NK-92 (cell line): ENCODE measurements around the gene CAPN10.
"Not testable (repeated sequence)": the region's sequence is repeated elsewhere in the genome, so short reads cannot be mapped to it uniquely, and the experiment has no call there.

Experiments
- DNase-seq: peaks from one replicate; lab custom pipeline; 2025; ENCODE audit not compliant: unreplicated experiment; lab: John Stamatoyannopoulos, UW

The CAPN10 gene

DNA sequence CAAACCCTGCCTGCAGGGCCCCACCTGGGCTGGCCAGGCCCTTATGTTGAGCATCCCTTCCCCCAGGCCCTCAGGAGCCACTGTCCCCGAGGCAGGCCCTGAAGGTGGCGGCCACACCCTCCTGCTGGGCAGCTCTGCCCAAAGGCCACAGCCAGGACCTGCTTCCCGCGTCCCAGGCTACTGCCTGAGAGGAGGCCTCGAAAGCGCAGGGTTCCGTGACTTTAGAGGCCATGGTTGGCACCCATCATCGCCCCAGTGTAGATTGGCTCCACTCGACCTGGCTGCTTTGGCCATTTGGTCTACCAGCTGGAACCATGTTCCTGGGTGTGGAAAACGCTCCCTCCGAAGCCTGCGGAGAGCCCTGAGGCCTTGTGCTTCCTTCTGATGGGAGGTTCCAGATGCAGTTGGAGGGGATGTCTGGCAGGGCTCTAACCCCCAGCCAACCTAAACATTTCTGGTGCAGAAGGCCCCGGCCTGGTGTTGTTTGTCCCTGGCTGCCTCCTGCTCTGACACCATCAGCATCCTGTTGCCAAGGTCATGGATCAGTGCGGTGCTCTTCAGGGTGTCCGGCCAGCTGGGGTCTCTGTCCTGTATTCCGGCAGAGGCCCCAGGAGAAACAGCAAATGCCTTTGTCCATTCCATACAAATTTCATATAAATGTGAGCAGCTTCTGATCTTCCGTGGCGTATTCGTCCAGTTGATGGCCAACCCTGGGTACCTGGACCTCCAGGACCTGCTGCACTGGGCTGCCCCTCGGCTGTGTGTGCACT, 14.7 kb downstream of the CAPN10 start:
- no peak for DNase-seq

DNA sequence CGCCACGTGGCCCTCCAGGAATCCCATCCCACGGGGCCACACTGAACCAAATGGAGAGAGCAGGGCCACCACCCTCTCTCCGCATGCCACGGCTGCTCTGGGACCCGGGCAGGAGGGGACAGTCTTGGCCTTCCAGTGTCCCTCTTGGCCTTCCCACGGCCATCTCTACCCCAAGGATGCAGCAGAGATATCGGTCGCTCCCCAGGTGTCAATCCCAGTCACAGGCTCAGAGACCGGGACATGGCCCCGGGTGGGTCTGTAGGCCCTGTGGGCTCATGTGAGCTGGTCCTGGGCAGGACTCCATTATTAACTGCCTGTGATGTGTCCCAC, 15.3 kb downstream of the CAPN10 start:
- DNase-seq: no peak

DNA sequence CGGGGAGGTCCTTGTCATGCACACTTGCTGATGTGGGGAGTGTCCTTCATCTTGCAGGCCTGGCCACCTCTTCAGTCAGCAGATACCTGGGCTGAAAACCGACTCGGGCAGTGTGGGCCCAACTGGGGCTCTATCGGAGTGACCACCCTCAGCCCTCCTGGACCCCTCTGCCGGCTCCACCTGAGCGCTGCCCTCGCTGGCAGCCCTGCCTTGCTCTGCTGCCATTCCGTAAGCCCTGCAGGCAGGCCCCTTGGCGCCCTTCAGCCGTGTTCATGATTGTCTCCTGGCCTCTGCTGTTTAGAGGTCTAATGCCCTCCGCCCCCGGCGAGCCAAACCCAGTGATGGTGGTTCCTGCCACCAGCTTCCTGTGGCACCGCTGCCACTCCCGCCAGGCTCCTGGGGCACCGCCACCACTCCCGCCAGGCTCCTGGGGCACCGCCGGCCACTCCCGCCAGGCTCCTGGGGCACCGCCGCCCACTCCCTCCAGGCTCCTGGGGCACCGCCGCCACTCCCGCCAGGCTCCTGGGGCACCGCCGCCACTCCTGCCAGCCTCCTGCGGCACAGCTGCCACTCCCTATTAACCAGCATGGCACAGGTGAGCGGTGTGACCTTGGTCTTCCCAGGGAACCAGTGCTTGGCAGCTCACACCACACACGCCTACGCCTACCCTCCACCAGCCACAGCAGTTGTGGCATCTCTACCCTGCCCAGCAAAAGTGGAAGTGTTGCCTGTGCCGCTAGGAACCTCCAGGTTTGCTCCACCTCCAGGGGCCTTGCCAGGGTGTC, 15.9 kb downstream of the CAPN10 start:
- DNase-seq: no peak

DNA sequence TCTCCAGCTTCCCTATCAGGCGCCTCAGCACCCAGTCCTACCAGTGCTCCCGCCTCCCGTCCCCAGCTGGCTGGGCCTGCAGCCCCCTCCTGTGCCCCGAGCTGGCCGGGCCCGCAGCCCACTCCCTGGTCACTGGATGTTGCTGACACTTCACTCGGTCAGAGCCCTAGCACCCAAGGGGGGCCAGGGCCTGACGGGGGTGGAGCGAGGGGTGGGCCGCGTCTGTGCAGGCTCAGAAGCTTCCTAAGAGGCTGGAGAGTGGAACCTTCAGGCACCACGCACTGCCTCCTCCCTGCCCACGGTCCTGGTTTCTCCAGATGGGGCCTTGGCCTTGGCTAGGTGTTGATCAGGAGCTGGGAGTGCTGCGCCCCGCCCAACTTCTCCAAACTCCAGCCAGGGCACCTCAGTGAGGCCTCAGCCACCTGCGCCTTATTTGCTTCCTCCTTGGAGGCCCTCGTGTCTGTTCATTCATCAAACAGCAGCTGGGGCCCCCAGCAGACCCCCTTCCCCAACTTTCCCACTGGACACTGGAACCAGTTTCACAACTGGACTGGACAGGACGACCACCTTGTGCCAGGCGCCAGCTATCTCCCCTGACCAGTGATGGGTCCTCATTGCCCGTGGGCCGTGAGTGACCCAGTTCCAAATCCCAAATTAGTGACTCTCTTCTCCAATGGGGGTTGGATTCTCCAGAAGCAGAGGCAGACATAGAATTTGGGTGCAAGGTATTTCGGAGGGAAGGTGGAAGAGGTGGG, 16.7 kb downstream of the CAPN10 start:
- DNase-seq: no peak

DNA sequence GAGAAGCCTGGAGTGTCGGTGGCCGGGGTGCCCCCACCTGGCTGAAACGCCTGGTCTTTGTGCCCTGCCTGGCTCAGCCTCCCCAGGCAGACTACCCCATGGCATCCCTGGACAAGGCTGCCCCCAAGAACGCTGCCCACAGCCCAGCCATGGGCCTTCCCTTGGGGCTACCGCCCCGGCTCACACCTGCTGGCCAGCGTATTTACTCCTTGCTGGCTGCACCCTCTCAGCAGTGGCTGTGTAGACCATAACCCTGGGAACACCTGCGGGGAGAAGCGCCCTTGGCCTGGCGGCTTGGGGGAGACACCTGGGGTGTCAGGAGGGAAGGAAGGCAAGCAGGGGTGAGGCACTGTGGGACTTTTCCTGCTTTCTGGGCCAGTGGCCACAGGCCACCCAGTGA, 17.3 kb downstream of the CAPN10 start:
- no peak for DNase-seq

DNA sequence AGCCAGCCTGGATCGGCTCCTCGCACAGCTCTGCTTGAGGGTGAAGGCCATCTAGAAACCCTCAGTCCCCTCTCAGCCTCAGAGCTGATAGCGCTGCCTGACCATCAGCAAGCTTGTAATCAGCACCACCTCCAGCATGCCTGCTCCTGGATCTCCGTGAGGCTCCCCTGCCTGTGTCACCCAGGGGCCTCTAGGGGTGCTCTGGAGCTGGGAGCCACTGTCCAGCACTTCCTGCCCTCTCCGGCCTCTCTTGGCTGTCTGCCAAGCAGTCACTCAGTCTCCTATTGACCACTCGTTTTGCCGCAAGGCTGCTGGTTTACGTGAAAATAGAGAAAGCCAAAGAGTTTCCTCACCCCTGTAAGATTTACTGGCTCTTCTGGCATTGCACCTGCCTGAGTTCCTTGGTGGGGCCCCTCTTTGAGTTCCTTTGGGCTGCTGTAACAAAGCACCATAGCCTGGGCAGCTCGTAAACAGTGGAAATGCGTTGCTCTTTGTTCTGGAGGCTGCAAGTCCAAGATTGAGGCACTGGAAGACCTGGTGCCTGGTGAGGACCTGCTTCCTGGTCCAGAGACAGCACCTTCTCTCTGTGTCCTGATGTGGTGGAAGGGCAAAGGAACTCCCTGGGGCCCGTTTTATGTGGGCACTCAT, 17.9 kb downstream of the CAPN10 start:
- DNase-seq: no peak

DNA sequence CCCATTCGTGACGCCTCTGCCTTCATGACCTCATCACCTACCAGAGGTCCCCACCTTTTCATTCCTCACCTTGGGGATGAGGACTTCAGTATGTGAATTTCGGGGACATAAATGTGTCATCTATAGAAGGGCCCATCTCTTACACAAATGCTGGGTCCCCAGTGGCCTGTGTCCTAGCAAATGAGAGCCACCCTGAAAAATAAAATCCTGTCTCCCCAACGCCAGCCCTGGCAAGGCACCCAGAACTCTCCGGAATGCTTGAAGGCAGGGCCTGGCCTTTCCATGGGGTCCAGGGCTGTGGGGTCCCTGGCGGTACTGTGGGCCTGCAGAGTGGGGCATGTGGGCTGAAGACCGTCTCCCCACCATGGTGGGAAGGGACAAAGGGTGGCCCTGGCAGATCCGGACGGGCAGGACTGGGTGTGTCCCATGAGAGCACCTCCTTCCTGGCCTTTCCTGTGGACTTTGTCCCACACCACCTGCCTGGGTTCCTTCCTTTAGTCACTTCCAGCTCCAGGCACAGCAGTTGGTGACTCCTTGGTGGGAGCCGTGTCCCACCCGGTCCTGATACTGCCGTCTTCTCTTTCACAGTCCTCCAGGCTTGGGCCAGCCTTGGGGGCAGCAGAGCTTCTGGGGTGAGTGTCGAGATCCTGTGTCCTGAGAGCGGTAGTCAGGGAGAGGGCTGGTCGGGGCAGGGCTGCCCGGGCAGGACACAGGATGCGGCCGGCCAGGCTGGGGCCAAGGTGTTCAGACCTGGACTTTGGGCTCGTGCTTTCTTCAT, 18.6 kb downstream of the CAPN10 start:
- no peak for DNase-seq

DNA sequence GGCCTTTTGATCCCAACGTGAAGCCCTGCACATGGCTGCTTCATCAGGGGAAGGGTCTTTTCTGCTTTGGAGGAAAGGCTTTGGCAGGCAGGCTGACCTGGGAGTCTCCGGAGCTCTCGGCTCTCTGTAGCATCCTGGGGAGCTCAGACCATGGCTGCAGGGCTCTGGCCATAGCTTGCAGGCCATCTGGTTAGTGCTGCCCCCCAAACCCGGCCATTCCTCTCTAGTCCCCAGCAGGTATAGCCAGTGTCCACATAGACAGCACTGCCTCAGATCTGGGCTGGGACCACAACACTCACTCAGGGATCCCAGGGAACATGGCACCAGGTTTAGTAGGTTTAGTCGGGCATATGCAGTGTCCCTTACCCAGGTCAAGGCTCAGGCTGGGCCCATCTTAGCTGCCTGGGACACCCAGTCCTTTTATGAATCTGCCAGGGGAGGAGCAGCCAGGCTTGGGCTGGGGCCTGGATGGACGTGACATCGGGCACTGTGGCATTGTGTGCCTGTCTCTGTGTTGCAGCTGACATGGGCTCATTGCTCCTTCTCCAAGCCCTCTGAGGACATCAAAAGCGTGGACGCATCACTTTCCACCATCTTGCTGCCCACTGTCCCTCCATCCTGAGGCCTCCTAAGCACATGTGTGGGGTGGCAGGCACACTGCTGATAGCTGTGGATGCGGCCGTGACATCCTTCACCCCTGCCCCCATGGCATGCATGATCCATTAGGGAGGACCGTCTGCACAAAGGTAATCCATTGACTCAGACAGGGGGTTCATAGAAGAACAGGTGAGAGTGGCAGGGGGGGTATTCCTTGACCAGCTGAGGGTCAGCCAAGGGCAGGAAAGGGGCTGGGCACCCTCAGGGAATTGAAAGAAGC, 19.6 kb downstream of the CAPN10 start:
- DNase-seq: no peak

DNA sequence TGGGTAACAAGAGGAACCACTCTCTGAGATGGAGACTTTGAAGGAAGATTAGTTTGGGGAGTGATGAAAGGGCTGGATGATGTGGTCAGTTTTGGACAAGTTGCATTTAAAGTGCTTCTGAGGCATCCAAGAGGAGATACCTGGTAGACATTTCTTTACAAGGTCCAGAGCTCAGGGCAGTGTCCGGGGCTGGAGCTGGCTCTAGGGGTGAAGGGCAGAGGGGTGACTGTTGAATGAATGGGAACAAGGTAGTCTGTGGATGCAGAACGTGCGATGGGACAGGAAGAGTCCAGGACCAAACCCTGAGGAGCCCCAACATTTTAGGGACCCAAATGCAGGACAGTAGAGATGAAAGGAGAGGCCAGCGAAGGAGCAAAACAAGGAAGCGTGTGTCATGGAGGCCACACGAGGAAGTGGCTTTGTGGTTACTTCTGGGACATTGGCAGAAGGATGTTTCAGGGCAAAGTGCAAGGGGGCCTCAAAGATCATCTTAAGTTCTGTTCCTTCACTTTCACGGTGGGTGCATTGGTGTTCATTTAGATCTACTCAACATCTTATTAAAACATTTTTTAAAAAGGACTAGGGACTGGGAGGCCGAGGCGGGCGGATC, 25.2 kb downstream of the CAPN10 start:
- DNase-seq: no peak

DNA sequence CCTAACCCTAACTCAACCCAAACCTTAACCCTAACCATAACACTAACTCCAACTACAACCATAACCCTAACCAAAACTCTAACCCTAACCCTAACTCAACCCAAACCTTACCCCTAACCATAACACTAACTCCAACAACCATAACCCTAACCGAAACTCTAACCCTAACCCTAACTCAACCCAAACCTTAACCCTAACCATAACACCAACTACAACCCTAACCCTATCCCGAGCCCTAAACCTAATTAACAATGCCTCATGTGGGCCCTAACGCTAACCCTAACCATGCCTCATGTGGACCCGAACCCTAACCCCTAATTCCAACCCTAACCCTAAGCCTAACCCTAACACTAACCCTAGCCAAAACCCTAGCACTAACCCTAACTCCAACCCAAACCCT, 27.2 kb downstream of the CAPN10 start:
- no peak for DNase-seq

DNA sequence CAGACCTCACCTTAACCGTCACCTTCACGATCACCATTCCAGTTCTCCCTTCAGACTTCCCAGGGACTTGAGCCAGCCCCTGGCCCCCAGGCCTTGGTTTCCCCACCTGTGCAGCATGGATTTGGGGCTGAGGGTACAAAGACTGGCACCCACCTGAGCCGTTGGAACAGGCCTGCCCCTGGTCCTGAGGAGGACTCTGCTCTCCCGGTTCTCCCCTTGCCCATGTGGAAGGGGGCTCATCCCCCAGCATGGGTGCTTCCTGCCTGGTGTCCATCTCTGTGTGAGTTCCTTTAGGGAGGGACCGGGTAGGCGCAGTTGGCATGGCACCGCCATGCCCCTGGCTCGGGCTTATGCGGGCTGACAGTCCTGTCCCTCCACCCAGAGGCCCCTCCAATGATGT, 27.9 kb downstream of the CAPN10 start:
- no peak for DNase-seq

DNA sequence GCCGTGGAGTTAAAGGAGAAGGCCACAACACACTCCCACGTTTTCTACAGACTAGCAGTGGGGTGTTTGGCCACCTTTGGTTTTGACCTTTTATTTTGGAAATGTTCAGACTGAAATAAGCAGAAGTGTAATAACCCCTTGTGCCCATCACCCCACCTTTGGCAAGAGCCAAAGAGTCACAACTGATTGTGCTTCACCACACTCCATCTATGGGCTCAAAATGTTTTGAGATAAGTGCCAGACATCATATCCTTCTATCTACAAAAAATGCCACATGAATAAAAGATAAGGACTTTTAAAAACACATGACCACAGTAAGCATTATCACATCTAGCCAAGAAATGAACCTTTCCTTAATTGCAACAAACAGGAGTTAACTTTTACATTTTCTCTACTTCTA, 28.9 kb downstream of the CAPN10 start:
- DNase-seq: no peak

DNA sequence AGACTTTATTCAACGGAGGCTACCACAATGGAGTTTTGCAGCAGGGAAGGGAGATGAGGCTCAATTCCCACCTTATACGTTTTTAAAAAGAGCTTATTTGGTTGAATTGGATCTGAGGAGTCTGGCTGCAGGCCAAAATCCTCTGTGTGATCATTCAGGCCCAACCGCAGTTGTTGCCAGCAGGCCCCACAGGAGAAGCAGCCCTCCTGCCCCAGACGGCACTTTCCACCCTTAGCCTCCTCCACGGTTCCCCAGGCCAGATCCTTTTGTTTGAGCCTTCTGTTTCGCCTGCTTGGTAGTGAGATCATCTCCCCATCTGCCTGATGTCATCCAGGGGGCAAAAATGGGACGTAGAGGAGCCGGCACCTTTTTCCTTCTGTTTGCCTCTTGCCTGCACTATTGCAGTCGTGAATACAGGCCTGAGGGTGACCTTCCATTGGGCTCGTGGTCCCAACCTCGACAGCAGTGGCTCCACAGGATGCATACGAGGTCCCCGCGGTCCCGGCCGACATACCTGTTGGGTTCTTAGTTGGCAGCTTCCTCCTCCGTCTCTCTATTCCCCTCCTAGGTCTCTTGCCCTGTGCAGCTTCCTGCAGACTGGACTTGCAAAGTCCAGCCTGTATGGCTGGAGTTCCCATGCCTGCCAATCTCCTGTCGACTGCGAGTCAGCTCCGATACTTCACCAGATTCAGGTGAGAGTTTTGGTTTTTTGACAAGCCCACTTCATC, 29.4 kb downstream of the CAPN10 start:
- DNase-seq: no peak

DNA sequence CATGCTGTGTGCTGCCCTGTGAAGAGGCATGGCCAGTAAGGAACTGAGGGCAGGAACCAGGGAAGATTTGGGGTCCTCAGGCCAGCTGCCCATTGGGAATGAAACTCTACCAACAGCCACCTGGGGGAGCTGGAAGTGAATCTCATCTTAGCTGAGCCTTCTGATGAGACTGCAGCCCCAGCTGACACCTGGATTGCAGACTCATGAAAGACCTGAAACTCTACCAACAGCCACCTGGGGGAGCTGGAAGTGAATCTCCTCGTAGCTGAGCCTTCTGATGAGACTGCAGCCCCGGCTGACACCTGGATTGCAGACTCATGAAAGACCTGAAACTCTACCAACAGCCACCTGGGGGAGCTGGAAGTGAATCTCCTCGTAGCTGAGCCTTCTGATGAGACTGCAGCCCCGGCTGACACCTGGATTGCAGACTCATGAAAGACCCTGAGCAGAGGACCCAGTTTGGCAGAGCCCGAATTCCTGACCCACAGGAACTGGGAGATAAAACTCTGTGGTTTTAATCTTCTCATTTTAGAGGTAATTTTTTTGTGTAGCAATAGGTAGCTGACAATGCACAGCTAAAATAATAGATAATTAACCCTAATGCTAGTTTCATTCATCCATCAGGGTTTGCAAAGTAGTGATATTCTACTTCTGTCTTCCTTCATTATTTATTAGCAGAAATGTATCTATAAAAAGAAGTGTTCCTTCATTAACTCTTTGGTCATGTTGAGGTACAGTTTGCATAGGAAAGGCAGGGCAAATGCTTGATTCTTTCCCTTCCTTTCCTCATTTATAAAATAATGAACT, 30.5 kb downstream of the CAPN10 start:
- DNase-seq: not testable (repeated sequence)

DNA sequence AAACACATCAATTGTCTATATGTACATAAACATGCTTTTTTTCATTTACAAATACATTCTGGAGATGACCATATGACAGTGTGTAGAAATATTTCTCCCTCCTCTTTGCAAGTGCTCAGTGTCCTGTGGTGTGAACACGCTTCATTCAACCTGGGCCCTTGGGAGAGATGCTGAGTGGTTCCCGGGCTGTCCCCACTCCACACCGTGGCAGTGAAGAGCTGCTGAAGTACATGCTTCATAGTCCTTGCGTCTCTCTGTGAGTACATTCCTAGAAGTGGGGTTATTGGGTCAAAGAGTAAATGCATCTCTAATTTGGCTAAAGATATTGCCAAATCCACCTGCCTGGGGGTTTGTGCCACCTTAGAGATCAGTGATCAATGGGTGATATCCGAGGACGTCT, 32.2 kb downstream of the CAPN10 start:
- no peak for DNase-seq

DNA sequence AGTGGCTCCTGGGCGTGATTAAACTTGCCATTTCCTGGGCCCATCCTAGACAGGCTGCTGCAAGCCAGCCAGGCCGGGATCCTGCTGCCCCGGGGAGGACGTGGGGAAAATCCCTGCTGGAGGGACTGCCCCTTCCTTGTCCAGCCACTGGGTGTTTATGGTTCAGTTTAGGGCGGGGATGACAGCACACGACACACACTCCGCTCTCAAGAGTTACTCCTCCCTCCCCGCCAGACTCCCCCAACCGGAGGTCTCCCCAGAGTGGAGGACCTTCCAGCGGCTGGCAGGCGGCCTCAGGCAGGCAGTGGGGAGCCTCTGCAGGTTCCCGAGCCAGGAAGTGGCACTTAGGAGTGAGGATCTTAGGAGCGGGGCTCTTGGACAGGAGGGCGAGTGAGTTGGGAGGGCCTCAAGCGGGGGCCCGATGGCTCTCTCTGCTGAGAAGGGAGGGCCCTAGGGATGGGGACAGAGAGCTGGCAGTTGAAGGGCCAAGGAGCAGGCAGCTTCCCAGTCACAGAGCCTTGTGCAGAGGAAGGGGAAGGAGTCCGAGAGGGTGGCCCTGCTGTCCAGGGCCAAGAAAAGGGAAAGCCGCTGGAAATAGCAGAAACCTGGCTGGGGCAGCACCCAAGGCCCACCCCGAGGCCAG, 33.1 kb downstream of the CAPN10 start:
- DNase-seq: no peak

DNA sequence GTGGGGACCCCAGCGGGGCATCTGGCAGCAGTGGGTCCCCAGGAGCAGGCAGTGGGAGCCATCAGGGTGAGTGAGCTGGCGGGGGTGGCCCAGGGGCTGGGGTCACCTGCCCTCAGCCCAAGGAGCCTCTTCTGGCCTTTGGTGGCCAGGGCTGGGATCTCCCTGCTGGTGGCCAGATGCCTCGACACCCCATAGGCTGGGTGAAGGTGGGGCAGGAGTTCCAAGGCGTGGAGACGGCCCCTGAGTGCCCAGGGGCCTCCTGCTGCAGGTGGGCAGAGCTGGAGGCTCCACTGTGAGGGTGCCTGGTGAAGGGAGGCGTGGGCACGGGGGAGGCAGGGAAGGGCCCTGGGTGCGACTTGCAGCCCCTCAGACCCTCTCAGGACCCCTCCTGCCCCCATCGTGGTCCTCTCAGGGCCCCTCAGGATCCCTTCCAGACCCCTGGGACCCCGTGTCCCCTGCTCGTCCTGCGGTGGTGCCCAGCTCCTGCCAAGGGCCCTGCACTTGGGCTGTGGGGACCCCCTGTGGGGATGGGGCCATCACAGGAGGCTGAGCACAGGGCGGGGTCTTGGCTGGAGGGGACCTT, 33.7 kb downstream of the CAPN10 start:
- no peak for DNase-seq
